Hepatocyte (in vitro differentiated cells): ENCODE data around the gene ACP6. TPM values are rescaled to one million over a fixed set of nuclear protein-coding genes. Genes with fewer than 3 reads are reported as not detected.

Experiments
- DNase-seq: peaks from one replicate; pipeline ENCODE4 v3.0.0-alpha.2; 2016; ENCODE audit warnings: low spot score
- H2AFZ ChIP-seq: fragments of 200-600 bp; sonication (generic); 2 replicates; pipeline ENCODE4 v1.6.0; 2016; ENCODE audit warnings: antibody characterized with exemption, mild to moderate bottlenecking
- H3K27ac ChIP-seq: fragments of 200-600 bp; sonication (generic); 2 replicates; pipeline ENCODE4 v1.5.1; 2016; ENCODE audit warnings: mild to moderate bottlenecking
- H3K27me3 ChIP-seq: fragments of 200-600 bp; sonication (generic); 2 replicates; pipeline ENCODE4 v1.6.1; 2016
- H3K36me3 ChIP-seq: fragments of 200-600 bp; sonication (generic); replicated peaks from 2 replicates; pipeline ENCODE4 v1.5.1; 2016; ENCODE audit warnings: low read depth; ENCODE audit not compliant: insufficient read depth
- H3K4me1 ChIP-seq: fragments of 200-600 bp; sonication (generic); 2 replicates; pipeline ENCODE4 v1.5.1; 2016; ENCODE audit warnings: mild to moderate bottlenecking, moderate library complexity; ENCODE audit not compliant: insufficient read depth
- H3K4me2 ChIP-seq: fragments of 200-600 bp; sonication (generic); 2 replicates; pipeline ENCODE4 v1.6.0; 2016
- H3K4me3 ChIP-seq: fragments of 200-600 bp; sonication (generic); 2 replicates; pipeline ENCODE4 v1.5.1; 2016; ENCODE audit warnings: mild to moderate bottlenecking
- H3K79me2 ChIP-seq: fragments of 200-600 bp; sonication (generic); 2 replicates; pipeline ENCODE4 v1.6.0; 2017; ENCODE audit warnings: mild to moderate bottlenecking
- H3K9me2 ChIP-seq: fragments of 200-600 bp; sonication (generic); replicated peaks from 2 replicates; pipeline ENCODE4 v1.6.0; 2017; ENCODE audit warnings: mild to moderate bottlenecking; ENCODE audit not compliant: insufficient read depth
- H3K9me3 ChIP-seq: fragments of 200-600 bp; sonication (generic); 2 replicates; pipeline ENCODE4 v1.5.1; 2016; ENCODE audit warnings: low read depth, mild to moderate bottlenecking
- H4K20me1 ChIP-seq: fragments of 200-600 bp; sonication (generic); 2 replicates; pipeline ENCODE4 v1.6.0; 2016; ENCODE audit warnings: mild to moderate bottlenecking; ENCODE audit not compliant: insufficient read depth, poor library complexity, severe bottlenecking
- EZH2 ChIP-seq: fragments of 200-600 bp; sonication (generic); IDR thresholded peaks from 2 replicates; pipeline ENCODE4 v1.6.1; 2016; ENCODE audit warnings: antibody characterized with exemption, mild to moderate bottlenecking, borderline replicate concordance
- EZH2phosphoT487 ChIP-seq: fragments of 200-600 bp; sonication (generic); IDR thresholded peaks from one replicate; pipeline ENCODE4 v1.6.1; 2018; ENCODE audit warnings: antibody characterized with exemption, mild to moderate bottlenecking, low read depth, moderate library complexity; ENCODE audit not compliant: unreplicated experiment, severe bottlenecking
- WGBS: methylation state at CpG from one replicate; pipeline ENCODE4 v1.1.6; 2016; ENCODE audit warnings: low lambda C conversion rate; ENCODE audit errors: missing lambda C conversion rate; 5-methylcytosine and 5-hydroxymethylcytosine counted together
- polyA plus RNA-seq: library from polyadenylated mRNA; unstranded; fragments of >200 nt; fragmentation: Nextera tagmentation; extraction: Ambion mirVana; gene quantifications from 2 replicates; pipeline ENCODE4 v1.2.1, GENCODE V29; 2016
- total RNA-seq: library from RNA; depleted of rRNA; stranded (reverse); fragments of >200 nt; gene quantifications from 2 replicates; pipeline ENCODE4 v1.2.3, GENCODE V29; 2014
- TF ChIP-seq, protein P1 (sequence below): fragments of 200-600 bp; sonication (generic); IDR thresholded peaks from 2 replicates; pipeline ENCODE4 v1.5.1; 2016; ENCODE audit warnings: antibody characterized with exemption, mild to moderate bottlenecking; ENCODE audit not compliant: poor library complexity

Gene ACP6
- total and polyA plus RNA-seq, 2 experiments from 2014 or later: 16.8 to 29.9 TPM

- Histone ChIP-seq H3K4me2 (no peak overlapping the region), H3K27ac (no peak overlapping the region), H3K9me3 (no peaks in the 10 kb centered on the region), H3K4me3 (no peak overlapping the region), H3K4me1 (peaks cover 13% of the 10 kb centered on the region), H2AFZ (no peak overlapping the region), H4K20me1 (no peaks in the 10 kb centered on the region), H3K36me3 (no peaks in the 10 kb centered on the region), H3K79me2 (peaks cover 67% of the 10 kb centered on the region), H3K9me2 (no peaks in the 10 kb centered on the region), H3K27me3 (no peaks in the 10 kb centered on the region)
- WGBS: 83% methylated on average over 2 of the region's 2 CpGs
- TF ChIP-seq EZH2phosphoT487 (no peak), EZH2 (no peak)
- TF ChIP-seq, protein P1, sequence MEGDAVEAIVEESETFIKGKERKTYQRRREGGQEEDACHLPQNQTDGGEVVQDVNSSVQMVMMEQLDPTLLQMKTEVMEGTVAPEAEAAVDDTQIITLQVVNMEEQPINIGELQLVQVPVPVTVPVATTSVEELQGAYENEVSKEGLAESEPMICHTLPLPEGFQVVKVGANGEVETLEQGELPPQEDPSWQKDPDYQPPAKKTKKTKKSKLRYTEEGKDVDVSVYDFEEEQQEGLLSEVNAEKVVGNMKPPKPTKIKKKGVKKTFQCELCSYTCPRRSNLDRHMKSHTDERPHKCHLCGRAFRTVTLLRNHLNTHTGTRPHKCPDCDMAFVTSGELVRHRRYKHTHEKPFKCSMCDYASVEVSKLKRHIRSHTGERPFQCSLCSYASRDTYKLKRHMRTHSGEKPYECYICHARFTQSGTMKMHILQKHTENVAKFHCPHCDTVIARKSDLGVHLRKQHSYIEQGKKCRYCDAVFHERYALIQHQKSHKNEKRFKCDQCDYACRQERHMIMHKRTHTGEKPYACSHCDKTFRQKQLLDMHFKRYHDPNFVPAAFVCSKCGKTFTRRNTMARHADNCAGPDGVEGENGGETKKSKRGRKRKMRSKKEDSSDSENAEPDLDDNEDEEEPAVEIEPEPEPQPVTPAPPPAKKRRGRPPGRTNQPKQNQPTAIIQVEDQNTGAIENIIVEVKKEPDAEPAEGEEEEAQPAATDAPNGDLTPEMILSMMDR: no peak
- DNase-seq: no peak
These were observed 4.8 kb downstream of the ACP6 start for GRCh38 chr1:147665521-147665920.

DNA sequence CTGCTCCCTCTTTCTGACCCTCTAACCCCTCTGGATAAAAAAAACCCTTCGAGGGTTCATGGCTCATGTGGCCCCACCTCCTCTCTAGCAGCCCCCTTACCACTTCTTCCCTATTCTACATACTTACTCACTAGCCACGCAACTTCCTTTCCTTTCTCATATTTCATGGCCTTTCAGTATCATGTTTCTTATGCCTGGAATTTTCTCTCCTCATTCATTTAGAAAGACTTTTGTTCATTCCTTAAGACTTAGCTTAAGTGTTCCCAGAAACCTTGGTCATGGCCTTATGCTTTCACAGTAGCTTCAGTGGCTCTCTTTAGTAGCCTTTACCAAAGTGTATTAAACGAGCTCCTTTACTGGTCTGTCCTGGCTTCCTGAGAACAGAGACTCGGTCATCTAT lies 6.1 kb downstream of the ACP6 start:
- Histone ChIP-seq H2AFZ (no peak overlapping the region), H3K9me2 (no peaks in the 10 kb centered on the region), H3K4me1 (peaks cover 13% of the 10 kb centered on the region), H3K27me3 (no peaks in the 10 kb centered on the region), H3K36me3 (no peaks in the 10 kb centered on the region), H4K20me1 (no peaks in the 10 kb centered on the region), H3K4me2 (no peak overlapping the region), H3K4me3 (no peak overlapping the region), H3K79me2 (peaks cover 69% of the 10 kb centered on the region), H3K9me3 (no peaks in the 10 kb centered on the region), H3K27ac (no peak overlapping the region)
- TF ChIP-seq EZH2phosphoT487 (no peak), EZH2 (no peak)
- TF ChIP-seq, protein P1: no peak
- WGBS: 77% methylated on average over 4 of the region's 4 CpGs
- DNase-seq: no peak

DNA sequence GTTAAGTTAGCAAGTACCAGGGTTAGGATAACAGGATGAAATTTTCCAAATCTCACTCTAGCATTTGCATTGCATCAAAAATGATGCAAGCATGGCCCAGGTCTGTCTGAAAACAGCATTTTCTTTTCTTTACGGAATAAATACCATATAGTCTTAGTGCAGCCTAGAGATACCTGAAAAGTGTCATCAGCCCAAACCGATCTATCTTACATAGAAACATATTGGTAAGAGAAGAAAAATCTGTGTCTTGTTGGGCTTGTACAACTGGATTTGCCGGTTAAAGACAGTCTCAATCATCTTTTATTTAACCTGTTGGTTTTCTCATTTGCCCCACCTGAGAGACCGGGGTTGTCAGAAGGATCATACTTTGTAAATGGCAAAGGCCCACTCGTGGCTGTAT lies 15.8 kb downstream of the ACP6 start:
- 97% methylated on average over 5 of the region's 5 CpGs for WGBS
- H3K27me3 ChIP-seq: no peaks in the 10 kb centered on the region
- H4K20me1 ChIP-seq: no peaks in the 10 kb centered on the region
- H3K4me2 ChIP-seq: no peak overlapping the region
- no peak overlapping the region for H3K27ac ChIP-seq
- H3K79me2 ChIP-seq: no peaks in the 10 kb centered on the region
- H3K9me3 ChIP-seq: no peaks in the 10 kb centered on the region
- H3K9me2 ChIP-seq: no peaks in the 10 kb centered on the region
- H3K36me3 ChIP-seq: no peaks in the 10 kb centered on the region
- H3K4me1 ChIP-seq: no peaks in the 10 kb centered on the region
- H3K4me3 ChIP-seq: no peak overlapping the region
- DNase-seq: no peak
- TF ChIP-seq EZH2phosphoT487 (no peak), EZH2 (no peak)
- TF ChIP-seq, protein P1: no peak
- H2AFZ ChIP-seq: no peak overlapping the region

DNA sequence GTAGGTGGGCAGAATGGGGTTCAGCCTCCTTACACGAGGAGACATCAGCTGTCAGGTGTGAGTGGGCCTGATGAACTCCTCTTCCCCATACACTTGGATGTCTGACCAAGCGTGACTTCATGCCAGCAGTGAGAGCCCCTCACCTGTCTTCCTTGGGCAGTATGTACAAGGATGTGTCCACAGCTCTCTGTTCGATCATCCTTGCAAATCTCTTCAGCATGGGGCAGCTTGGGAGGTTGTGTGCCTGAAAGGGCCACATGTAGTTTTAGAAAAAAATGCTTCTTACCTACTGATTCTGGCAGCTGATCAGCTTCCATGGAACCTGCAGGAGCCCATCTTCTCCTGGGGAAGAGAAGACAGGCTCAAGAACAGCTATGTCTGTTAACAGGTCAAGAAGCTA lies 18.0 kb downstream of the ACP6 start:
- Histone ChIP-seq H3K27ac (no peak overlapping the region), H3K4me1 (no peaks in the 10 kb centered on the region), H3K9me2 (no peaks in the 10 kb centered on the region), H3K27me3 (no peaks in the 10 kb centered on the region), H4K20me1 (no peaks in the 10 kb centered on the region), H3K4me3 (no peak overlapping the region), H3K36me3 (no peaks in the 10 kb centered on the region), H3K9me3 (no peaks in the 10 kb centered on the region), H3K79me2 (no peaks in the 10 kb centered on the region), H3K4me2 (no peak overlapping the region), H2AFZ (no peak overlapping the region)
- 93% methylated on average over 3 of the region's 3 CpGs for WGBS
- no peak for DNase-seq
- TF ChIP-seq EZH2phosphoT487 (no peak), EZH2 (no peak)
- TF ChIP-seq, protein P1: no peak
